Measurements from ENCODE around the gene EWSR1.

EWSR1 gene

GRCh38 chr22:29259253-29259899, 8.7 kb upstream of the EWSR1 start:
- Histone ChIP-seq H3K79me2 (ENCODE audit: control insufficient read depth, insufficient read depth, low read length, poor library complexity) (no peaks in the 10 kb centered on the region), H3K4me1 (ENCODE audit: control insufficient read depth in 1 of 2, insufficient read depth in 2 of 2, low read length in 2 of 2) (no peaks in the 10 kb centered on the region)
- no CpG with 5 or more reads among the region's 11 CpGs for whole genome bisulfite sequencing (ENCODE audit: extremely low coverage, insufficient coverage, insufficient read length)

GRCh38 chr22:29260031-29260560, 8.0 kb upstream of the EWSR1 start:
- Histone ChIP-seq H3K4ac (ENCODE audit: low read depth, low read length) (no peak overlapping the region), H3K79me2 (ENCODE audit: control insufficient read depth, insufficient read depth, low read length, poor library complexity) (no peaks in the 10 kb centered on the region), H3K36me3 (ENCODE audit: control insufficient read depth in 1 of 2, insufficient read depth in 2 of 2, low read length in 2 of 2) (peaks cover 21 to 30% of the 10 kb centered on the region in 2 experiments), H3K79me1 (ENCODE audit: low read length) (no peaks in the 10 kb centered on the region), H2BK120ac (ENCODE audit: insufficient read depth, low read length, poor library complexity) (no peak overlapping the region), H3K9me3 (ENCODE audit: insufficient read depth, low read depth, low read length) (no peaks in the 10 kb centered on the region), H3K4me2 (ENCODE audit: low read length) (no peak overlapping the region), H2AFZ (ENCODE audit: insufficient read depth, low read length, poor library complexity) (no peak overlapping the region), H3K4me1 (ENCODE audit: control insufficient read depth in 1 of 2, insufficient read depth in 2 of 2, low read length in 2 of 2) (no peaks in the 10 kb centered on the region), H4K12ac (ENCODE audit: low read depth, low read length) (no peak overlapping the region), H2BK12ac (ENCODE audit: low read length) (no peak overlapping the region), H2AK5ac (ENCODE audit: low read length) (no peak overlapping the region), H3K23ac (ENCODE audit: low read length) (no peak overlapping the region), H4K91ac (ENCODE audit: low read depth, low read length) (no peak overlapping the region), H2BK5ac (ENCODE audit: low read depth, low read length, poor library complexity) (no peak overlapping the region), H3K9ac (ENCODE audit: low read length) (no peak overlapping the region), H3K27me3 (ENCODE audit: insufficient read depth, low read length) (no peaks in the 10 kb centered on the region), H4K8ac (ENCODE audit: low read depth, low read length) (no peak overlapping the region), H3K4me3 (ENCODE audit: low read depth, low read length) (no peak overlapping the region), H3K27ac (ENCODE audit: low read depth, low read length) (no peak overlapping the region), H3K18ac (ENCODE audit: low read length) (no peak overlapping the region), H3K14ac (ENCODE audit: low read length) (no peak overlapping the region)
- DNase-seq, result no peak
- no CpG with 5 or more reads among the region's 13 CpGs for WGBS (ENCODE audit: extremely low coverage, insufficient coverage, insufficient read length)

More at GRCh38 chr22:29259253-29259899, 8.7 kb upstream of the EWSR1 start:
- H4K12ac ChIP-seq (ENCODE audit: low read depth, low read length), result no peak overlapping the region
- no peak overlapping the region for H3K9ac ChIP-seq (ENCODE audit: low read length)
- H4K8ac ChIP-seq (ENCODE audit: low read depth, low read length), result no peak overlapping the region
- no peak overlapping the region for H2AFZ ChIP-seq (ENCODE audit: insufficient read depth, low read length, poor library complexity)
- H2AK5ac ChIP-seq (ENCODE audit: low read length), result no peak overlapping the region
- no peak overlapping the region for H3K23ac ChIP-seq (ENCODE audit: low read length)
- H3K4me3 ChIP-seq (ENCODE audit: low read depth, low read length), result no peak overlapping the region
- H3K27me3 ChIP-seq (ENCODE audit: insufficient read depth, low read length), result no peaks in the 10 kb centered on the region
- DNase-seq, result no peak
- no peak overlapping the region for H4K91ac ChIP-seq (ENCODE audit: low read depth, low read length)
- no peak overlapping the region for H2BK12ac ChIP-seq (ENCODE audit: low read length)
- no peaks in the 10 kb centered on the region for H3K79me1 ChIP-seq (ENCODE audit: low read length)
- no peak overlapping the region for H3K4me2 ChIP-seq (ENCODE audit: low read length)
- H3K36me3 ChIP-seq (ENCODE audit: control insufficient read depth in 1 of 2, insufficient read depth in 2 of 2, low read length in 2 of 2), result peaks cover 19 to 28% of the 10 kb centered on the region in 2 experiments
- H3K4ac ChIP-seq (ENCODE audit: low read depth, low read length), result no peak overlapping the region
- no peak overlapping the region for H3K27ac ChIP-seq (ENCODE audit: low read depth, low read length)
- no peak overlapping the region for H2BK120ac ChIP-seq (ENCODE audit: insufficient read depth, low read length, poor library complexity)
- no peak overlapping the region for H2BK5ac ChIP-seq (ENCODE audit: low read depth, low read length, poor library complexity)
- H3K9me3 ChIP-seq (ENCODE audit: insufficient read depth, low read depth, low read length), result no peaks in the 10 kb centered on the region
- no peak overlapping the region for H3K14ac ChIP-seq (ENCODE audit: low read length)
- H3K18ac ChIP-seq (ENCODE audit: low read length), result no peak overlapping the region

- Histone ChIP-seq H3K9me3 (ENCODE audit: insufficient read depth, low read depth, low read length) (no peaks in the 10 kb centered on the region), H2BK5ac (ENCODE audit: low read depth, low read length, poor library complexity) (no peak overlapping the region), H3K79me1 (ENCODE audit: low read length) (no peaks in the 10 kb centered on the region), H4K12ac (ENCODE audit: low read depth, low read length) (no peak overlapping the region), H3K79me2 (ENCODE audit: control insufficient read depth, insufficient read depth, low read length, poor library complexity) (no peaks in the 10 kb centered on the region), H2AFZ (ENCODE audit: insufficient read depth, low read length, poor library complexity) (no peak overlapping the region), H3K27ac (ENCODE audit: low read depth, low read length) (no peak overlapping the region), H3K36me3 (ENCODE audit: control insufficient read depth in 1 of 2, insufficient read depth in 2 of 2, low read length in 2 of 2) (peaks cover 27 to 37% of the 10 kb centered on the region in 2 experiments), H2BK120ac (ENCODE audit: insufficient read depth, low read length, poor library complexity) (no peak overlapping the region), H2BK12ac (ENCODE audit: low read length) (no peak overlapping the region), H3K4ac (ENCODE audit: low read depth, low read length) (no peak overlapping the region), H3K4me3 (ENCODE audit: low read depth, low read length) (no peak overlapping the region), H3K14ac (ENCODE audit: low read length) (no peak overlapping the region), H4K91ac (ENCODE audit: low read depth, low read length) (no peak overlapping the region), H3K4me1 (ENCODE audit: control insufficient read depth in 1 of 2, insufficient read depth in 2 of 2, low read length in 2 of 2) (no peaks in the 10 kb centered on the region), H3K27me3 (ENCODE audit: insufficient read depth, low read length) (no peaks in the 10 kb centered on the region), H4K8ac (ENCODE audit: low read depth, low read length) (no peak overlapping the region), H3K9ac (ENCODE audit: low read length) (no peak overlapping the region), H3K18ac (ENCODE audit: low read length) (no peak overlapping the region), H3K23ac (ENCODE audit: low read length) (no peak overlapping the region), H3K4me2 (ENCODE audit: low read length) (no peak overlapping the region), H2AK5ac (ENCODE audit: low read length) (no peak overlapping the region)
- no CpG with 5 or more reads among the region's 17 CpGs for WGBS (ENCODE audit: extremely low coverage, insufficient coverage, insufficient read length)
- DNase-seq, result no peak
Observed at GRCh38 chr22:29260601-29261315, 7.3 kb upstream of the EWSR1 start.

- no peak overlapping the region for H2BK5ac ChIP-seq (ENCODE audit: low read depth, low read length, poor library complexity)
- H3K4me1 ChIP-seq (ENCODE audit: control insufficient read depth in 1 of 2, insufficient read depth in 2 of 2, low read length in 2 of 2), result peaks cover 9% of the 10 kb centered on the region in 2 experiments
Observed at GRCh38 chr22:29263791-29264276, 4.2 kb upstream of the EWSR1 start.

More at GRCh38 chr22:29263791-29264276, 4.2 kb upstream of the EWSR1 start:
- DNase-seq, result no peak
- Histone ChIP-seq H4K8ac (ENCODE audit: low read depth, low read length) (no peak overlapping the region), H2BK120ac (ENCODE audit: insufficient read depth, low read length, poor library complexity) (no peak overlapping the region), H3K9ac (ENCODE audit: low read length) (no peak overlapping the region), H3K4me2 (ENCODE audit: low read length) (no peak overlapping the region), H3K4me3 (ENCODE audit: low read depth, low read length) (no peak overlapping the region), H3K4ac (ENCODE audit: low read depth, low read length) (no peak overlapping the region), H3K79me2 (ENCODE audit: control insufficient read depth, insufficient read depth, low read length, poor library complexity) (peaks cover 20% of the 10 kb centered on the region), H2AK5ac (ENCODE audit: low read length) (no peak overlapping the region), H3K9me3 (ENCODE audit: insufficient read depth, low read depth, low read length) (no peaks in the 10 kb centered on the region), H3K27me3 (ENCODE audit: insufficient read depth, low read length) (no peaks in the 10 kb centered on the region), H3K36me3 (ENCODE audit: control insufficient read depth in 1 of 2, insufficient read depth in 2 of 2, low read length in 2 of 2) (peaks cover 28 to 38% of the 10 kb centered on the region in 2 experiments), H3K14ac (ENCODE audit: low read length) (no peak overlapping the region), H2AFZ (ENCODE audit: insufficient read depth, low read length, poor library complexity) (no peak overlapping the region), H3K79me1 (ENCODE audit: low read length) (peaks cover 19% of the 10 kb centered on the region), H2BK12ac (ENCODE audit: low read length) (no peak overlapping the region), H3K27ac (ENCODE audit: low read depth, low read length) (no peak overlapping the region), H4K91ac (ENCODE audit: low read depth, low read length) (no peak overlapping the region), H3K18ac (ENCODE audit: low read length) (no peak overlapping the region), H3K23ac (ENCODE audit: low read length) (no peak overlapping the region), H4K12ac (ENCODE audit: low read depth, low read length) (no peak overlapping the region)
- no CpG with 5 or more reads among the region's 14 CpGs for WGBS (ENCODE audit: extremely low coverage, insufficient coverage, insufficient read length)
